BE2C (cell line): Measurements from ENCODE around the gene PDE7B.

Source experiments
- DNase-seq: peaks from one replicate; pipeline ENCODE4 v3.0.0-alpha.2; 2020
- H3K27me3 ChIP-seq: fragments of 250-450 bp; sonication (Bioruptor Pico); 2 replicates; pipeline ENCODE4 v1.5.1; 2020; ENCODE audit warnings: mild to moderate bottlenecking
- H3K36me3 ChIP-seq: fragments of 250-450 bp; sonication (Bioruptor Pico); 2 replicates; pipeline ENCODE4 v1.5.1; 2020; ENCODE audit warnings: mild to moderate bottlenecking
- H3K4me1 ChIP-seq: fragments of 250-450 bp; sonication (Bioruptor Pico); 2 replicates; pipeline ENCODE4 v1.5.1; 2020
- H3K4me3 ChIP-seq: 2 replicates; pipeline ENCODE4 v1.5.1; 2011; ENCODE audit warnings: low read depth, low read length
- H3K9me3 ChIP-seq: fragments of 250-450 bp; sonication (Bioruptor Pico); 2 replicates; pipeline ENCODE4 v1.5.1; 2020
- CTCF ChIP-seq: IDR thresholded peaks from 2 replicates; pipeline ENCODE4 v1.5.1; 2012; ENCODE audit warnings: mild to moderate bottlenecking, low read depth, low read length

PDE7B gene

GRCh38 chr6:136084403-136084802, 232.9 kb downstream of the PDE7B start:
- TF ChIP-seq CTCF = no peak
- no peak for DNase-seq
- H3K36me3 ChIP-seq = no peaks in the 10 kb centered on the region
- H3K27me3 ChIP-seq = no peaks in the 10 kb centered on the region
- no peaks in the 10 kb centered on the region for H3K9me3 ChIP-seq
- H3K4me1 ChIP-seq = 0 out of 2 replicates have a peak, but pooled peaks cover 4% of the 10 kb centered on the region
- H3K4me3 ChIP-seq = no peak overlapping the region

GRCh38 chr6:136085370-136086115, 234.0 kb downstream of the PDE7B start:
- H3K4me3 ChIP-seq = no peak overlapping the region
- no peaks in the 10 kb centered on the region for H3K9me3 ChIP-seq
- H3K36me3 ChIP-seq = no peaks in the 10 kb centered on the region
- DNase-seq = no peak
- no peaks in the 10 kb centered on the region for H3K27me3 ChIP-seq
- 0 out of 2 replicates have a peak, but pooled peaks cover 4% of the 10 kb centered on the region for H3K4me1 ChIP-seq
- TF ChIP-seq CTCF = no peak

GRCh38 chr6:136086686-136087085, 235.2 kb downstream of the PDE7B start:
- Histone ChIP-seq H3K36me3 (no peaks in the 10 kb centered on the region), H3K27me3 (no peaks in the 10 kb centered on the region), H3K4me1 (0 out of 2 replicates have a peak, but pooled peaks cover 4% of the 10 kb centered on the region), H3K9me3 (no peaks in the 10 kb centered on the region), H3K4me3 (no peak overlapping the region)
- no peak for TF ChIP-seq CTCF
- DNase-seq = no peak

GRCh38 chr6:136087986-136088385, 236.5 kb downstream of the PDE7B start:
- Histone ChIP-seq H3K4me3 (no peak overlapping the region), H3K9me3 (no peaks in the 10 kb centered on the region), H3K36me3 (no peaks in the 10 kb centered on the region), H3K27me3 (no peaks in the 10 kb centered on the region), H3K4me1 (0 out of 2 replicates have a peak, but pooled peaks cover 4% of the 10 kb centered on the region)
- no peak for DNase-seq
- no peak for TF ChIP-seq CTCF

- H3K4me3 ChIP-seq = no peak overlapping the region
- DNase-seq = no peak
- no peaks in the 10 kb centered on the region for H3K36me3 ChIP-seq
- H3K9me3 ChIP-seq = no peaks in the 10 kb centered on the region
- H3K4me1 ChIP-seq = 0 out of 2 replicates have a peak, but pooled peaks cover 4% of the 10 kb centered on the region
- TF ChIP-seq CTCF = no peak
- no peaks in the 10 kb centered on the region for H3K27me3 ChIP-seq
These were observed 237.2 kb downstream of the PDE7B start for GRCh38 chr6:136088693-136089092.

GRCh38 chr6:136089876-136090275, 238.4 kb downstream of the PDE7B start:
- H3K4me3 ChIP-seq = no peak overlapping the region
- no peaks in the 10 kb centered on the region for H3K36me3 ChIP-seq
- no peak for DNase-seq
- no peaks in the 10 kb centered on the region for H3K9me3 ChIP-seq
- no peaks in the 10 kb centered on the region for H3K27me3 ChIP-seq
- 0 out of 2 replicates have a peak, but pooled peaks cover 4% of the 10 kb centered on the region for H3K4me1 ChIP-seq
- no peak for TF ChIP-seq CTCF
